GM19043 (cell line): ENCODE measurements around the gene RPUSD1.

ENCODE experiments used
- ATAC-seq: cut with Tn5 transposase; IDR thresholded peaks from one replicate; pipeline ENCODE4 v1.9.1; 2021; ENCODE audit warnings: low read depth; ENCODE audit not compliant: unreplicated experiment

The RPUSD1 gene

DNA sequence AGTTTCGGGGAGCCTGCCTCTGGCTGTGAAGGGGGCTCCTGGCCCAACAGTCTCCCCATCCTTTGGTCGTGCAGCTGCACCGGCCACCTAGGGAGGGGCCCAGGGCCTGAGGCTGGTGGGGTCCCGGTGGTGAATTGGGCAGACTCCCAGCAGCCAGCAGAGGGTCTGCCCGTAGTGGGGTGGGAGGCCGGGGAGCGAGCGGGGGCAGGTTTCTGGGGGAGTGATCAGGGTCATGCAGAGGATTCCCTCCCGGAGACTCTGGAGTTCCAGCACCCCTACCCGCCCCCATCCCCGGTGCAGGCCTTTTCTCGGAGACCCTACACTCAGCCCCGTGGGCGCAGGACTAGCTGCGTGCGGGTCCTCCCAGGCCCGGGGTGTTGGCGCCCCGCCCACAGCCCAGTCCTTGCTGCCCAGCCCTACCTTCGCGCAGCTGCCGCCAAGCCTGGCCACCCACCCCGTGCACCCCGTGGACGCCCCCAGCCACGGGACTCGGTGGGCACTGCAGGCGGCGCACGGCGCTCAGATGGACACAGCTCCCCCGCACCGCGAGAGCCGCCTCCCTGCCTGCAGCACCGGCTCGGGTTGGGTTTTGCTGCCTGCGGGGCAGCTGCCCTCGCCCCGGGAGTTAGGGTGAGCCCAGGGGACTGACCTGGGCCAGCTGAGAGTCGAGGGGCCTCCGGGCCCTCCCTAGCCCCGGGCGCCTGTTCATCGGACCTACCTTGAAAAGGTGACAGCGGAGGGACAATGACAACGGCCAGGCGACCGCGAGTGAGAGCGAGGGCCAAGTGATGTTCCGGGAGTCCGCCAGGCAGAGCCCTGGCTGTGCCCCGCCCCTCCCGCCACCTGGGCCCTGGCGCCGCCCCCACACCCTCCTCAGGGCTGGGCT, 12.0 kb upstream of the RPUSD1 start, which contains the start of gene GNG13:
GNG13 (minus strand) TSS at position 787 of the 886 bp plus-strand sequence. CDS start 1,657 bp downstream, outside the sequence.
- no peak for ATAC-seq

DNA sequence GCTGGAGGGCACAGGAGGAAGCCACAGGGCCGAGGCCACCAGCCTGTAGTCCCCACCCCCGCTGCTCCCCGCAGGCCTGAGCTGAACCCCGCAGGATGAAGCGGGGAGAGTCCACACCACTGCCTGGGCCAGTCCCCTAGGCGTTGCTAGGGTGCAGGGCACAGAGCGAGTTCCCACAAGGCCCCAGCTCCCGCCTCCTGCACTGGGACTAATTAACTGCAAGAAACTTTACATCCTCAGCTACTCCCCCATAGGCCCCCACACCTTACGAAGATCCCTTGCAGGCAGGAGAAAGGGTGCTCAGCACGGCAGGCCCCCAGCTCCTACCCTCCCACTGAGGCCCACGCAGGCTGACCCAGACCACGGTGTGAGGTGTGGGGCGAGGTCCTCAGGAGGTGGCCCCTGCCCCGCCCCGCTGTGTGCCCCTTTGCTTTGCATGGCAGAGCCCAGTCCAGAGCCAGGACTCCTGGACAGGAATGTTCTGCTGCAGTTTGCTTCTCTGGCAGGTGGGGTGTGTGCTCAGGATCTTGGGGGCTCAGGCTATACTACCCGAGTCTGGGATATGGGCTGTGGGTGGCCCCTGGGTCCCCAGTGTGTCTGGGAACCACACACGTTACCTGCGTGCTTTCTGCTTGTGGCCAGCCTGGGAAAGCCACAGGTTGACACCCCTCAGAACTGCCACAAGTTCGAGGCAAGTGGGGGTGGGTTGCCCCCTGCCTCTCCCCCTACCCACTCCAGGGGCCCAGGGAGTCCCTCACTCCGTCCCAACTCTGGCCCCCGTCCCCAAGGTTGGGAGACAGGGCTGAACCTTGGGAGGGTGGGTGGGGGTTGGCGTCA, 11.1 kb upstream of the RPUSD1 start:
- ATAC-seq: no peak

DNA sequence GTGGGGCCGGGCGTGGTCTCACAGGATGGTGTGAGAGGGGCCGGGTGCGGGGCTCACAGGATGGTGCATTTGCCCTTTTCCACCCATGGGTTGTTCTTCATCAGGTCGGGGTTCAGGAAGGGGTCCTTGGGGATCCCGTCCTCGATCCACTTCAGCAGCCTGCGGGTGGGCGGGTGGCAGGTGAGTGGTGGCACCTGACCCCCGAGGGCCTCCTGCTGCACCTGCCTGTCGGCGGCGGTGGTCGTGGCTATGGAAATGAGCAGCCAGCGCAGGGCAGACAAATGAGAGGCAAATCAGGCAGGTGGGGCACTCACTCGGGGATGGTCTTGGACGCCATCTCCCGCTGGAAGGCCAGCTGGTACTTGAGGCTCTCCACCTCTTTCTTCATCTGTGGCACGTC, 10.5 kb upstream of the RPUSD1 start:
- no peak for ATAC-seq

DNA sequence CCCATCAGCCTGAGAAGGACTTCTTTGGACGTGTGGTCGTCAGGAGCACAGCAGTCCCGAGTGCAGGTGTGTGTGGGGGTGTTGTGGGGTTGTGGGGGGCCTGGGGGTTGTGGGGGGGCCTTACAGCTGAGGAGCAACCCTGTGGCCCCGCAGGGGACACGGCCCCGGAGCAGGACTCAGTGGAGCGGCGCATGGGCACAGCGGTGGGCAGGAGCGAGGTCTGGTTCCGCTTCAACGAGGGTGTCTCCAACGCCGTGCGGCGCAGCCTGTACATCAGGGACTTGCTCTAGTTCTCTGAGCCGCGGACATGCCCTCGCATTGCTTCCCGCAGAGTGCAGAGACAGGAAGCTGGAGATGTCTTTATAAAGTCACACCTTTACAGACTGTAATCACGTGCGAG, 9.5 kb upstream of the RPUSD1 start:
- no peak for ATAC-seq

DNA sequence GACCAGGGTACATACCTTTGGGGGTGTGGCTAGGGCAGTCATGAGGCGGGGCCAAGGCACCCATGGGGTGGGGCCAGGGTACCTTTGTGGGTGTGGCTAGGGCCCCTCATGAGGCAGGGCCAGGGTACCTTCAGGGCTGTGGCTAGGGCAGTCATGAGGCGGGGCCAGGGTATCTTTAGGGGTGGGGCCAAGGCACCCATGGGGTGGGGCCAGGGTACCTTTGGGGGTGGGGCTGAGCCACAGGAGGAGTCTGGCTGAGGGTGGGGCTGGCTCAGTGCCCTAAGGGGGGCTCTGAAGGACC, 8.9 kb upstream of the RPUSD1 start:
- ATAC-seq: no peak

DNA sequence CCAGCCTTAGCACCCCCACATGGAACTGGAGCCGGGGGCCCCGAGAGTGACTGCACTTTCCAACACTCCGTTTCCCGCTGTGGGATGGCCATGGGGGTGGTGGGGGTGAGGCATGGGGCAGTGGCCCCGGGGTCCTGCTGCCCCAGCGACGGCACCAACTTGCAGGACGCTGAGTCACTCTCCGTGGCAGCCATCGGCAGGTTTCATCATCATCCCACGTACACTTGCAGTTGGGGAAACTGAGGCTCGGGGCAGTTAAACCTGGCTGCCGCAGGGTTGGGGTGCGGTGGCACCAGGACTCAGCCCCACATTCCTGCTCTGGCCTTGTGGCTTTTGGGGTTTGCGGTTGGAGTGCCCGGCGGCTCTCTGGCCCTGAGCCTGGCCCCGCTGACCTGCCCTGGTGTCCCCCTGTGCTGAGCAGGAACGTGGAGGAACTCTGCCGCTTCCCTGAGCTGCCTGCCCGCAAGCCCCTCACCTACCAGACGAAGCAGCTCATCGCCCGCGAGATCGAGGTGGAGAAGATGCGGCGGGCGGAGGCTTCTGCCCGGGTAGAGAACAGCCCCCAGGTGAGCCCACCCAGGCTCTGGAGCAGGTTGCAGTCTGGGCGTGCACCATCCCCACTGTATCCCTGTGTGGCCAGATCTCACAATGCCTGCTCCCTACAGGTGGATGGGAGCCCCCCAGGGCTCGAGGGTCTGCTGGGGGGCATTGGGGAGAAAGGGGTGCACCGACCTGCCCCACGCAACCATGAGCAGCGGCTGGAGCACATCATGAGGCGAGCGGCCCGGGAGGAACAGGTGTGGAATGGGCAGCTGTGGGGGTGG, 8.3 kb upstream of the RPUSD1 start:
- ATAC-seq: no peak

DNA sequence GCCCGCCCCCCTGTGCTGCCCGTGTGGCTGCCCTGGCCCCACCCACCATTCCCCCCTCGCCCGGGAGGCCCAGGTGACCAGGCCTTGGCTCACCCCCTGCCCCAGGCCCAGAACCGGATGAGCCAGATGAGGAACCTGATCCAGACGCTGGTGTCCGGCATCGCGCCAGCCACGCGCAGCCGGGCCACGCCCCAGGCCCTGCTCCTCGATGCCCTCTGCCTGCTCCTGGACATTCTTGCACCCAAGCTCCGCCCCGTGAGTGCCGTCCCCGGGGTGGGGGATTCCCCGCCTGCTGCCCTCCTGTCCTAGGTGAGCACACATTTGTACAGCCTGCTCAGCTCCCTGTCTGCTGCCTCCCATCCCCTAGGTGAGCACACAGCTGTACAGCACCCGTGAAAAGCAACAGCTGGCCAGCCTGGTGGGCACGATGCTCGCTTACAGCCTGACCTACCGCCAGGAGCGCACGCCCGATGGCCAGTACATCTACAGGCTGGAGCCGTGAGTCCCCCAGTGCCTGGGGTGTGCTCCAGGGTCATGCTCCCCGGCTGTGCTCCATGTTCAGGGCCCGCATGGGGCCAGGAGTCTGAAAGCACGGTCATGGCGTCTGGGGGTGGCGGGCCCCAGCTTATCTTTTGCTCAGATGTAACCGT, 7.5 kb upstream of the RPUSD1 start:
- ATAC-seq: no peak

DNA sequence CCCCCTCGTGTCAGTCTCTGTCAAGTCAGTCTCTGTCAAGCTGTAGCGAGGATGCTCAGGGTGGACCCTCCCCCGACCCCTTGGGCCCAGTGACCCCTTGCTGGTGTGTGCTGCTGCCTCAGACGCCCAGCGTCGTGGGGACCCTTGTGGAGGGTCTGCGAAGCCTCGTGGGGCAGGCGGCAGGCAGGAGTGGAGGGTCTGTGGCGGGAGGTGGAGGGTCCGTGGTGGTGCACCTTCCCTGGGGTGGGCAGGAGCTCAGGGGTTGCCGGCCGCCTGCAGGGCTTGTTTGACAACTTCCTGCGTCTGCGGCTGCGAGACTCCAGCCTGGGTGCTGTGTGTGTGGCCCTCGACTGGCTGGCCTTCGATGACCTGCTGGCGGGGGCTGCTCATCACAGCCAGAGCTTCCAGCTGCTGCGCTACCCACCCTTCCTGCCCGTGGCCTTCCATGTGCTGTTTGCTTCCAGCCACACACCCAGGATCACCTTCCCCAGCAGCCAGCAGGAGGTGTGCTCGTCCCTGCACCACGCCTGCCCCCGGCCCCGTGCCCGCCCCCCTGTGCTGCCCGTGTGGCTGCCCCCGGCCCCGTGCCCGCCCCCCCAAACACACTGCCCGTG, 6.8 kb upstream of the RPUSD1 start:
- ATAC-seq: no peak

DNA sequence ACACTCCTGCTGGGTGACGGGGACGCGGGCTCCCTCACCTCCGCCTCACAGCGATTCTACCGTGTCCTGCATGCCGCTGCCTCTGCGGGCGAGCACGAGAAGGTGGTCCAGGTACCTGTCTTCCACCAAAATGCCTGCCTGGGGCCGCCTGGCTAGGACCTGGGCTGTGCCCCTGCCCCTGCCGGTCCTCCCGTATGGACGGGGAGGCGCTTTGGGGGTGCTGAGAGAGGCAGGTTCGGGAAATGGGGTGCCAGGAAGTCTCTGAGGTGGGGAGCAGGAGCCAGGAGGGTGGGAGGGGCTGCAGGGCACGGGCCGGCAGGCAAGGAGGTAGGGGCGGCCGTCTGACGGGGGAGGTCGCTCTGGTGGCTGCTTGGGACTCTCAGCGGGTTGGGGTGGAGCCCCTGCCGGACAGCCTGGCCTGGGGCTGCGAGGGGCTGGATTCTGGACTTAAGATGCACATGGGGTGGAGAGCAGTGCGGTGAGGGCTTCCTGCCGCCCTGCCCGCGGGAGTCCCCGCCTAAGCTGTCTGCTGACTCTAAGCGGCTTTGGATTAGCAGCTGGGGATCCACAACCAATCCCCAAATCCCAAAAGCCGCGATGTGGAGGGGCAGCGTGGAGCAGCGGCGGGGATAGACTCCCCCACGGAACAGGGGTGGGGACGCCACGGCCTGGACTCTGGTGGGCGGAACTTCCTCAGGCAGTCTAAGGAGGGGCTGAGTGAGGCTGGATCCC, 6.1 kb upstream of the RPUSD1 start:
- no peak for ATAC-seq

DNA sequence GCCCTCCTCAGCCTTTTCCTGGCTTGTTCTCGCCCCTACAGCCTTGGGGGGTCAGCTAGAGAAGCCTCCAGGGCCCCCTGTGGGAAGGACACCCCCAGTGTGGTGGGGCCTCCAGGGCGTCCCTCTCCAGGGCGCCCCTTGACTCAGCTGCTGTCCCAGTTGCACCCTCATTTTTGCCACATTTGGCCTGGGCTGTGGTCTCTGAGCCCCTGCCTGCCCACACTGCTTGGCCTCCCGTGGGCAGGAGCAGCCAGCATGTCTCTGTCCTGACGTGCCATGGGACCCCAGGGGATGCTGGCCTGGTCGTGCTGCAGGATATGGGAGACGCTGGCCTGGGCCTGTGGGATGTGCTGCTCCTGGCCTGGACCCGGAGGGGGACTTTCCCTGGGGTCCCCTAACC, 5.2 kb upstream of the RPUSD1 start:
- ATAC-seq: no peak

DNA sequence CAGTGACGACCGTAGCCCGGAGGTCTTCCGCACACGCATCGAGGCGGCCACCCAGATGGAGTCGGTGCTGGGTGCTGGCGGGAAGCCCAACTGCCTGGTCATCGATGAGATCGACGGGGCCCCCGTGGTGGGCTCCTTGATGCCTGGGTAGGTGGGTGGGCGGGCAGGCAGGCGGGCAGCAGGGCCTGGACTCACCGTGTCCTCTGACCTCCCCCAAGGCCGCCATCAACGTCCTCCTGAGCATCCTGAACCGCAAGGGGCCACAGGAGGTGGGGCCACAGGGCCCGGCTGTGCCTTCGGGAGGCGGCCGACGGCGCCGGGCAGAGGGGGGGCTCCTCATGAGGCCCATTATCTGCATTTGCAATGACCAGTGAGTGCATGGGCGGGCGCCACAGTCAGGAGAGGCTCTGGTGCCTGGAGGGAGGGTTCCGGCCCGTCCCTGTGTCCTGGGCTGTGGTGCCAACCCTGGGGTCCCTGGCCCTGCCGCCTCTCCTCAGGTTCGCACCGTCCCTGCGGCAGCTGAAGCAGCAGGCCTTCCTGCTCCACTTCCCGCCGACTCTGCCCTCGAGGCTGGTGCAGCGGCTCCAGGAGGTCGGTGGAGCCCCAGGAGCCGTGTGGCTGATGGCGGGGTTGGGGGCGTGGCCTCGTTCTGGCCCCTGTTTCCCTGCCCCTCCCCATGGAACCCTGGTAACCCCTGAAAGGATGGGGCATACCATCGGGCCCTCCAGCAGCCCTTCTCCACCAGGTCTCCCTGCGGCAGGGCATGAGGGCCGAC, 4.2 kb upstream of the RPUSD1 start:
- no peak for ATAC-seq

DNA sequence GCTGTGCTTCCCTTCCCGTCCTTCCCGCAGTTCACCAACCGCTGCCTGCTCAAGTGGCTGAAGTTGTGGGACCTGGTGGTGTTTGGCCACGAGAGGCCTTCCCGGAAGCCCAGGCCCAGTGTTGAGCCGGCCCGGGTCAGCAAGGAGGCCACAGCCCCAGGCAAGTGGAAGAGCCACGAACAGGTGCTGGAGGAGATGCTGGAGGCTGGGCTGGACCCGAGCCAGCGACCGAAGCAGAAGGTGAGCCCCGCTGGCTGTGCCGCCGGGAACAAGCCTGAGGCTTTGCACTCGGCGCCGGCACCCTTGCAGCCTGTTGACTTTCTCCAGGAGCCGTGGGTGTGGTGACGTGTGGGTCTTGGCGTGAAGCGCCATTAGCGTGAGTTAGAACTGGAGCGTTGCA, 3.0 kb upstream of the RPUSD1 start:
- ATAC-seq: no peak

DNA sequence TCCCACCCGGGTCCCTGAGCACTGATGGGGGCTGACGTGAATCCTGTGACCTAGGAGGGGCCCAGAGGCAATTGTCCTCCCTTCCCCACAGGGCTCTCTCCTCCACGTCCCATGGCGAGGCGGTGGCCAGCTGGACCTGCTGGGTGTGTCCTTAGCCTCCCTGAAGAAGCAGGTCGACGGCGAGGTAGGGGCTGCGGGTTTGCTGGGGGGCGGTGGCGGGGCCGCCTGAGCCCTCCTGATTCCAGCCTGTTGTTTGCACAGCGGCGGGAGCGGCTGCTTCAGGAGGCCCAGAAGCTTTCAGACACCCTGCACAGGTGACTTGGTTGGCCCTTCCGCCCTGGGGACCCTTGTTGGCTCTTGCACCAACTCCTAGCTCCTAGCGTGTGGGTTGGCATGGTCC, 1.9 kb upstream of the RPUSD1 start:
- no peak for ATAC-seq

DNA sequence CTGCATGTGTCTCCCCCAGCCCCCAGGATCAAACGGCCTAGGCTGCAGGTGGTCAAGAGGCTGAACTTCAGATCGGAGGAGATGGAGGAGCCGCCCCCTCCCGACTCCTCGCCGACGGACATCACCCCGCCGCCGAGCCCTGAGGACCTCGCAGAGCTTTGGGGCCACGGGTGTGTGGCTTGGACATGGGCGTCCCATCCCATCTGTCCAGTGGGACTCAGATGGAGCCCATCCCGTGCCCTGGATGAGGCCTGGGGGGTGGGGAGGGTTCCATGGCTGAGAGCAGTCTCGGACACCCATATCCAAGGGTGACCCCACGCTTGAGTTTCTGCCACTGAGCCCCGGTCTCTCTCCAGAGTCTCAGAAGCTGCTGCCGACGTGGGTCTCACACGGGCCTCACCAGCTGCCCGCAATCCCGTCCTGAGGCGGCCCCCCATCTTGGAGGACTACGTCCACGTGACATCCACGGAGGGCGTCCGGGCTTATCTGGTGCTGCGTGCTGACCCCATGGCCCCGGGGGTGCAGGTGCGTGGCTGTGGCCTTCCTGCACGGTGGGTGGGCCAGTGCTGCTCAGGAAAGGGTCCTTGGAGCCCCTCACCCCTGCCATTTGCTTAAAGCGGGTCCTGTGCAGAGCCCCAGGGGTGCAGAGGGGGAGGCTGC, 1.1 kb upstream of the RPUSD1 start:
- ATAC-seq: no peak

DNA sequence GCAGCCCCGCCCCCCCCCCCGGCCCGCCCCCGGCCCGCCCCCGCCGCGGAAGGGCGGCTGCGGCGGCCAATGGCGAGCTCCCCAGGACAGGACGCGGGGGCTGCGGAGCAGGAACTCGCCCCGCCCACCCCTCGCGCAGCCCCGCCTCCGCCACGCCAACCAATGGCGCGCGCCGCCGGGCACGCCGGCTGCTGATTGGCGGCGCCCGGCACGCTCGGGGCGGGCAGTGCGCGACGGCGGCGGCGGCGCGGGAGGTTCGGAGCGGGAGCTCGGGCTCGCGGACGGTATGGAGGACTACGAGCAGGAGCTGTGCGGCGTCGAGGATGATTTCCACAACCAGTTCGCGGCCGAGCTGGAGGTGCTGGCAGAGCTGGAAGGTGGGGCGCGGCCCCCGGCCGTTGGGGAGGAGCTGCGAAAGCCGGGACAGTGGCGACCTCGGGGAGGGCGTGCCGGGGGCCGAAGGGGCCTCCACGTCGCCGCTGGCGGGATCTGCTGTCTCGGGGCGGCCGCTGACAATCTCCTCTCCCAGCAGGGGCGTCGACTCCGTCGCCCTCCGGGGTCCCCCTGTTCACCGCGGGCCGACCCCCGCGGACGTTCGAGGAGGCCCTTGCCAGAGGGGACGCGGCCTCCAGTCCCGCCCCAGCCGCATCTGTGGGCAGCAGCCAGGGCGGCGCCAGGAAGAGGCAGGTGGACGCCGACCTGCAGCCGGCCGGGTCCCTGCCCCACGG, 382 bp upstream of the RPUSD1 start, which contains the start of gene CHTF18:
CHTF18 (plus strand) TSS at position 222 of the 728 bp plus-strand sequence; CDS start at position 287, 65 bp downstream.
- peak; percentile 66 for ATAC-seq

DNA sequence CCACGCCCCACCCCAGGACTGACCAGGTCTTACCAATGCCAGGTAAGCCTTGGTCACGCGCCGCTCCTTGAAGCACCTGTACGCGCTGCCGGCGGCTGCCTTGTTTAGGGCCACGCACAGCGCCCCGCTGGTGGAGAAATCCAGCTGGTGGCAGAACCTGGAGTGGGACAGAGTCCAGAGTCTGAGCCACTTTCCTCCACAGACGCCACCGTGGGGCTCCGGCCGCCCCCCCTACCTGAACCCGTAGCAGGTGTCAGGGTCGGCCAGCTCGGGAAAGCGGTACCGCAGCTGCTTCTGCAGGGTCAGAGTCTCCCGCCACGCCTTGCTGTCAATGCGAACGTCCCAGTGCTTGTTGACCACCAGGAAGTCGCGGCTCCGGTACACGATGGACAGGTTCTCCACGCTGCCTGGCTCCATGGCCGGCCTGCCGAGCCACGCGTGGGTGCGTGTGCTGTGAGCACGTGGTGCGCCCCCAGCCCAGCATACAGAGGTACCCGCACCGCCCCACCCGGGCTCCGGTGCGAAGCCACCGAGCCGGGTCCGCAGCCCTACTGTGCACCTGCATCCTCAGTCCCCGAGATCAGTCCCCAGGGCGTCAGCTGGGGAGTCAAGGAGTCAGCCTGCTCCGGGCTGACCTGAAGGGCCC, 737 bp downstream of the RPUSD1 start:
- peak; percentile 12 for ATAC-seq
